HG02981 (cell line): ENCODE measurements around the gene PFAS.
A peak's percentile ranks its signal among the peaks of the same experiment; 100 is the strongest.

Experiments
- ATAC-seq: cut with Tn5 transposase; IDR thresholded peaks from one replicate; pipeline ENCODE4 v1.9.1; 2021; ENCODE audit warnings: mild to moderate bottlenecking, moderate library complexity; ENCODE audit not compliant: unreplicated experiment

PFAS gene

DNA sequence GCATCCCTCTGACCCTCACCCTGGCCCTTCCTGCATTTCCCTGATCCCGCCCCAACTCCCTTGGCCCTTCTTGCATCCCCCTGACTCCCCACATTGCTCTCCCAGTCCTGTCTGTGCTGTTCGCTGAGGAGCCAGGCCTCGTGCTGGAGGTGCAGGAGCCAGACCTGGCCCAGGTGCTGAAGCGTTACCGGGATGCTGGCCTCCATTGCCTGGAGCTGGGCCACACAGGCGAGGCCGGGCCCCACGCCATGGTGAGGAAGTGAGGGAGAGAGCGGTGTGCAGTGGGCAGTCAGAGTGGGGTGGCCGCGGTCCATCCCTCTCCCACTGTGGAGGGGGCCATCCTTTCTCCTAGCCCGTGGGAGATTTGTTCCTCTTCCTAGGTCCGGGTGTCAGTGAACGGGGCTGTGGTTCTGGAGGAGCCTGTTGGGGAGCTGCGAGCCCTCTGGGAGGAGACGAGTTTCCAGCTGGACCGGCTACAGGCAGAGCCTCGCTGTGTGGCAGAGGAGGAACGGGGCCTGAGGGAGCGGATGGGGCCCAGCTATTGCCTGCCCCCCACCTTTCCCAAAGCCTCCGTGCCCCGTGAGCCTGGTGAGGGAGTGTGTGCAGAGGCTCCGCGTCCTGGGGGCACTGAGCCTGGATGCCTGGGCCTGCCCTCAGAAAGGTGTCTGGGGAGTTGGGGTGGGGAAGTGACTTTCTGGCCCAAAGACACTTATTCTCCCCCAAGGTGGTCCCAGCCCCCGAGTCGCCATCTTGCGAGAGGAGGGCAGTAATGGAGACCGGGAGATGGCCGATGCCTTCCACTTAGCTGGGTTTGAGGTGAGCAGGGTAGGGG lies 17.8 kb downstream of the PFAS start:
- no peak for ATAC-seq

DNA sequence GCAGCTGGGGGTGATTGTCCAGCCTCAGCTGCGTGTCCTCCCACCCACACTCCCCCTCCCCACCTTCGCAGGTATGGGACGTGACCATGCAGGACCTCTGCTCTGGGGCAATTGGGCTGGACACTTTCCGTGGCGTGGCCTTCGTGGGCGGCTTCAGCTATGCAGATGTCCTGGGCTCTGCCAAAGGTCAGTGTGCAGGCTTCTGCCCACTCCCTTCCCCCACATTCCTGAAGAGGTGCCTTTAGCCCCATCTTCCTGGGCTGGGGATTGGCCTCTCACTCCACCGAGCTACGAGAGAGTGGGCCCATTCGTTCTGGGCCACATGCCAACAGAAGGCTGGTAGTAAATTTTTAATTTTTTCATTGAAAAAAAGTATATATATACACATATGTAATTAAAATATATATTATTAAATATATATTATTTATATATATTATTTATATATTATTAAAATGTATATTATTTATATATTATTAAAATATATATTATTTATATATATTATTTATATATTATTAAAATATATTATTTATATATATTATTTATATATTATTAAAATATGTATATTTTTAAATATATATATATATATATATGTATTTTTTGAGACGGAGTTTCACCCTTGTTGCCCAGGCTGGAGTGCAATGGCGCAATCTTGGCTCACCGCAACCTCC lies 18.5 kb downstream of the PFAS start:
- ATAC-seq = no peak

DNA sequence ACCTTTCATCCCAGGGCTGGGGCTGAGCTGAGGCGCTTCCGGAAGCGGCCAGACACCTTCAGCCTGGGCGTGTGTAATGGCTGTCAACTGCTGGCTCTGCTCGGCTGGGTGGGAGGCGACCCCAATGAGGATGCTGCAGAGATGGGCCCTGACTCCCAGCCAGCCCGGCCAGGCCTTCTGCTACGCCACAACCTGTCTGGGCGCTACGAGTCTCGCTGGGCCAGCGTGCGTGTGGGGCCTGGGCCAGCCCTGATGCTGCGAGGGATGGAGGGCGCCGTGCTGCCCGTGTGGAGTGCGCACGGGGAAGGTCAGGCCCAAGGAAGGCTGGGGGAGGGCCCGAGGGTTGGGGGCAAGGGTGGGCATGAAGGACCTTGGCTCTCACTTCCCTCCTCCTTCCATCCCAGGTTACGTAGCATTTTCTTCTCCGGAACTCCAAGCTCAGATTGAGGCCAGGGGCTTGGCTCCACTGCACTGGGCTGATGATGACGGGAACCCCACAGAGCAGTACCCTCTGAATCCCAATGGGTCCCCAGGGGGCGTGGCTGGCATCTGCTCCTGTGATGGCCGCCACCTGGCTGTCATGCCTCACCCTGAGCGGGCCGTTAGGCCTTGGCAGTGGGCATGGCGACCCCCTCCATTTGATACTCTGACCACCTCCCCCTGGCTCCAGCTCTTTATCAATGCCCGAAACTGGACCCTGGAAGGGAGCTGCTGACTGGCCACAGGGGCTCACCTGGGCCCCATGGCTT lies 19.6 kb downstream of the PFAS start:
- ATAC-seq = no peak

DNA sequence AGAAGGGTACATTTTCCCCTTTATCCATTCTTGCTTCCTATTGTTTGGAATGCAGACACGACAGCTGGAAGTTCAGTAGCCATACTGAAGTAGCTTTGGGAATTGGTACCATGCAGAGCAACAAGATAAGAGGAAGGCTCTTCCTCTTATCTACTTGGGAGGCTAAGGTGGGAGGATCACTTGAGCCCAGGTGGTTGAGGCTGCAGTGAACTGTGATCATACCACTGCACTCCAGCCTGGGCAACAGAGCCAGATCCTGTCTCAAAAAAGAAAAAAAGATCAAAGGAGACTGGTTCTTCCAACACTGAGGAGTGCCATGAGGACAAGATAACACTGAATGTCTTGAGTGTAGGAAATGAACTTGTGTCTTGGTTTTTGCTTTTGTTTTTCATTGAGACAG lies 23.3 kb downstream of the PFAS start:
- ATAC-seq = no peak

DNA sequence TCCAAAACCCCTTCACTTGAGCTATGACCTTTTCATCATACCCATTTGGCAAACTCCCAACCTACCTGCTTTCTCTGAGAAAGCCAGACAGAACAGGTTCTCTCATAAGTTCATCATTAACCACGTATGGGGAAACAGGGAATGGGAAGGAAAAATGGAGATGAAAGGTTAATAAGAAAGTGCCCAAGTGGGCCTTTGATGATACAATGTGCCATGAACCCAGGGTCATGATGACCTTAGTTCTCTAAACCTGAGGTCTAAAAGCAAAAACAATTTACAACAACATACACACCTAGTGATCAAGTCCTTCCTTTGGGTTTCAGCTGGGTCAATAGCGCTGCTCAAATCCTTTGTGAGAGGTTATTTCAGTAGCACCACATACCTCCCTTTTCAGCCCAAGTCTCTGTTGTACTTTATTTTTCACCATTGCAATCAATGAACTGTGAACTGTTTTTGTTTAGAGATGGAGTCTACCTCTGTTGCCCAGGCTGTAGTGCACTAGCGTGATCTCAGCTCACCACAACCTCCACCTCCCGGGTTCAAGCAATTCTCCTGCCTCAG lies 24.9 kb downstream of the PFAS start:
- no peak for ATAC-seq

DNA sequence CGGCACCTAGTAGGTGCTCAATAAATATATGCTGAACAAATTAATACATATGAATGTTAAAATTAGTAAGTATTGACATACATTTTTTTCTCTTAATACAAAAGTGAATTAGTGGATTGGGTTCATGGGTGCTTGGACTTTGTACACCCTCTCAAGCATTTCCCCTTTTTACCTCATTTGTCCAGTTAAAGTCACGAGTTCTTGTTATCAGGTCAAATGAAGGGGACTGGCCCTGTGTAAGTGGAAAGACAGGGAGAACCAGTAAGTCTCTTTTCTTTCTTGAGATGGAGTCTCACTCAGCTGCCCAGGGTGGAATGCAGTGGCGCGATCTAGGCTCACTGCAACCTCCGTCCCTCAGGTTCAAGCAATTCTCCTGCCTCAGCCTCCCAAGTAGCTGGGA lies 25.7 kb downstream of the PFAS start:
- ATAC-seq = no peak

DNA sequence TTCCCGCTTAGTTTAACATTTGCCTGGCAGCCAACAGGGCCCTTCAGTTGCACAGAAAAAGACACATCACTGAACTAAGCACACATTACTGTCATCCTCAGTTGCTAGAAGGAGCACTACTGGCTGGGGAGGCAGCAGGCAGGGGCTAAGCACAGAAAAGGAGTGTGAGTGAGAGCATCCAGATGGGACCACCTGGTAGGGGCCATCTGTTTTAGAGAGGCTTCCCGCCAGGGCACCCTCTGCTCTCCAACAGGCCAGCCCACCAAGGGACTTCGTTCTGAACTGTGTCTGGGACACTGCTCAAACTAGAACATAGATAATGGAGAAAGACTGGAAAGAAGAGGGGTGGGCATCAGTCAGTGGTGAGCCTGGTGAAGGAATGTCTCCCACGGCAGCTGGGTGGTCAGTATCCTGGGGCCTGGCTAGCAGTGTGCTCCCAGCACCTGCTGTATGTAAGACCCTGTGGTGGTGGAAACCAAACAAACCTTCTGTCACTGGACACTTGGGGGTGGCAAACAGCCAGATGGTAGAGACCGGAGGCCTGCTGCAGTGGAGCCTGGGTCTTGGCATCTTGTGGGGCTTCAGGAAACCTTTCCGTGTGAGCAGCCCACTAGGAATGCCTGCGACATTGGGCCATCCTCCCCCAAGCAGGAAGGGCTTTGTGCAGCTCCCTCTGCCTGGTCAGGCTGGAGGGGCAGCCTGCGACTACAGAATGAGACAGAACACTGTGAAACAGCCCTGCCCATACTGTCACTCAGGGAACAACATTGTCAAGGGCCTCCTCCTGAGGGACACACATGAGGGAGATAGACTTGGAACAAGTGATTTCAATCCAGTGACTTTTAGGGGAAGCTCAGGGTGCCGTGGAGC lies 26.6 kb downstream of the PFAS start:
- no peak for ATAC-seq

DNA sequence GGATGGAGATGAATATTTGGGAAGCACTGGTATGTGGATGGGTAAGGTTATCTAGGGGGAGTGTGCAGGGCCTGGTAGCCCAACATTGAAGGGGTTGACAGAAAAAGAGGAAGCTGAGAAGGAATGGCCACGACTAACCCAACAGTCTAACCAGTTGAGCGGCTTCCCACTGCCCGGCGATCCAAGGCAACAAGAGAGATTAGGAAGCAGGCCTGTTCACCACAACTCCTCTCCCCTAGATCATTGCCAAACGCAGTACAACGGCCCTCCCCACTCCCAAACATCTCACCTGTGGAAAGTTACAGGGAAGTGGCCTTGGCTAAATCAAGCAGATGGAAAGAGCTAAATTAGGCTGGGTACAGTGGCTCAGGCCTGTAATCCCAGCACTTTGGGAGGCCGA lies 28.2 kb downstream of the PFAS start:
- ATAC-seq = no peak

DNA sequence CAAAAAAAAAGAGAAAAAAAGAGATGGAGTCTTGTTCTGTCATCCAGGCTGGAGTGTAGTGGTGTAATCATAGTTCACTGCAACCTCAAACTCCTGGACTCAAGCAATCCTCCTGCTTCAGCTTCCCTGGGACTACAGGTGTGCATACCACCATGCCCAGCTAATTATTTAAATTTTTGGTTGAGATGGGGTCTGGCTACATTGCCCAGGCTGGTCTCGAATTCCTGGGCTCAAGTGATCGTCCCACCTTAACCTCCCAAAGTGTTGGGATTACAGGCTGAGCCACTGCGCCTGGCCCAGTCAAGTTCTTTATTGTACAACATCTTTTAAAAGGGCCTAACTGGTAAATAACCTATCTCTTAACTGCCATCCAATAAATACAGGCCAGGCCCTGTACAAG lies 33.3 kb downstream of the PFAS start:
- ATAC-seq = no peak

DNA sequence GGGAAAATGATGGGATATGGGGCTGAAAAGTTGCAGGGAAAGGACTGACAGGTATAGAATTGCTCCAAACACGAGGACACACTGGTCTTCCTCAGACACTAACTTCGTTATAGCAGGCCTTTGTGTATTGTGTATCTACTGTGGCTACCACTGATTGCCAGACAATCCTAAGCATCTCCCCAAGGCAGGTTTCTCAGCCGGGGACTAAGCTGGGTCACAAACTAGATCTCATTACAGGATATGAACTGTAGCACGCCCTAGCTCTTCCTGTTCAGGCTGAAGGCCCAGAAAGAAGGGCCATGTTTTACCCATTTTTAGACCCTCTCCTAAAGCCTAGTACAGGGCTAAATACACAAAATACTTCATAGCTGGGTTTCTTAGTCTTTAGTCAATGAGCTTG lies 34.3 kb downstream of the PFAS start:
- ATAC-seq = no peak

DNA sequence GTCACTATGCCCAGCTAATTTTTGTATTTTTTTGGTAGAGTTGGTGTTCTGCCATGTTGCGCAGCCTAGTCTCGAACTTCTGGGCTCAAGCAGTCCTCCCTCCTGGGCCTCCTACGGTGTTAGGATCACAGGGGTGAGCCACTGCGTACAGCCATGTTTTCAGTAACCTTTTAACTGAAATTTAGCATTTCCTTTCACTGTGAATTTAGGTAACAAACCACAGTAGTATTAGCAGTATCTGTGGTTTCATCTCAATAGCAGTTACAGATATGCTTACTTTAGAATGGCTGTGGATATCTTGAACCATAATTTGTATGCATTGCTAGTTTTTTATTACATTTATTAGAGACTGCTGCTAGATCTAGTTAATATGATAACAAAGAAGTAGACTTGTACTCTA lies 35.0 kb downstream of the PFAS start:
- ATAC-seq = no peak

DNA sequence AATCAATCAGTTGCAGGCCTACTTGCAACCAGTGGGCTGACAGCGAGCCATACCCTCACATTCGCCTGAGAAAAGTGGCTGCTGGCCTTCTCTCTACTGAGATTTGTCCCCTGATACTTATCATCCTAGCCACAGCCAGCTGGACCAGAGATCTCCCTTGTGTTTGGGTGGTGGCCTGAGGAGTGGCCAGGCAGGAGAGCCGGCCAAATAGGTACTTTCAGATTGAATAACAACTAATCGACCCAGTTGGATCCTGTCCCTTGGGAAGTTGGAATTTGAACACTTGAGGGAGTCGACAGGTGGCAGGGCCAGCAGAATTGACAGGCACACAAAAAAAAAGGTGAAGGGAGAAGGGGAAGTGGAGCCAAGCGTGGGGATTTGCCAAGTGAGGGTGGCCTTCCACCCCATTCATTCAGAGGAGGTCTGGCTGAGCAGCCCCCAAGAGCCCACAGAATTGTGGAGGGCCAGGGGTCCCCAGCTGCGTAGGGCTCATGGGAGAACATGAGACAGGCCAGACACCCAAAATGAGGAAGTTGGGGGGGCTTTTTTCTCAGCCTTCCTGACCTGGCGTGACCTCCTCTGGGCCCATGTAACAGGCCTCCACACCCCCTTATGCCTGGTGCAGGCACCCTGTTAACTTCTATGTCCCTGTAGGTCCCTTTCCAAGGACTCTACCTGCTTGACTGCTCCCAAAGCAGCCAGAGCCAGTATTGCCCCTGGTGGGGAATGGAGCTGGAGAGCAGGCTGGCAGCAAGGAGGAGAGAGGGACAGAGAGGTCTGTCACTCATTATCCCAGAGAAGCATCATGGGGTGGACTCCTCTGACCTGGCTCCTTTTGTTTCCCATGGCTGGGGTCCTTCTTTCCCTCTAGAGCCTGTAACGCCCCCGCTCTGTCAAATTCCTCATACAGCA lies 36.4 kb downstream of the PFAS start:
- ATAC-seq = no peak

DNA sequence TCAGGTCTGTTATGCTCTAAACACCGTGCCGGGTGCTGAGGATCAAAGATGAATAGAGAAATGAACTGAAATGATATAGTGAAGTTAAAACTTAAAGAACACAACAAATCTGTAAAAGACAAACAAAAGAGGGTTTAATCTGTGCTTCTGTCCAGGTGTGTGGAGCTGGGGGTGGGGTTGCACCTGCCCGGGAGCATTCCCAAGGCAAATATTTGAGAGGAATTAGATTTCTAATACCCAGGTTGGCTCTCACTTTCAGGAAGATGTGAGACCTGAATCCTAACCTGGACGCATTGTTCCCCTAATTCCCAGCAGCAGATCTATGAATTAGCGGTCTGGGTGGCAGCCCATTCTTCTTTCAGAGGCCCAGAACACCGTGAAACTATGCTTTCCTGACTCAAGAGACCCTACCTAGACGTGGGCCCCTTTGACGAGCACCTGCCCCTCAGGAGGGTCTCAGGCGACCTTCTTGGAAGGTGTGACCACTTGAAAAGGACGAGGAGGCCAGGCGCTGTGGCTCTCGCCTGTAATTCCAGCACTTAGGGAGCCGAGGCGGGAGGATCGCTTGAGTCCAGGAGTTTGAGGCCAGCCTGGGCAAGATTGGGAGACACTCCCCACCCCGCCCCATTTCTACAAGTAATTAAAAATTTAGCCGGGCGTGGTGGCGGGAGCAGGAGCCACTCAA lies 38.7 kb downstream of the PFAS start:
- no peak for ATAC-seq

DNA sequence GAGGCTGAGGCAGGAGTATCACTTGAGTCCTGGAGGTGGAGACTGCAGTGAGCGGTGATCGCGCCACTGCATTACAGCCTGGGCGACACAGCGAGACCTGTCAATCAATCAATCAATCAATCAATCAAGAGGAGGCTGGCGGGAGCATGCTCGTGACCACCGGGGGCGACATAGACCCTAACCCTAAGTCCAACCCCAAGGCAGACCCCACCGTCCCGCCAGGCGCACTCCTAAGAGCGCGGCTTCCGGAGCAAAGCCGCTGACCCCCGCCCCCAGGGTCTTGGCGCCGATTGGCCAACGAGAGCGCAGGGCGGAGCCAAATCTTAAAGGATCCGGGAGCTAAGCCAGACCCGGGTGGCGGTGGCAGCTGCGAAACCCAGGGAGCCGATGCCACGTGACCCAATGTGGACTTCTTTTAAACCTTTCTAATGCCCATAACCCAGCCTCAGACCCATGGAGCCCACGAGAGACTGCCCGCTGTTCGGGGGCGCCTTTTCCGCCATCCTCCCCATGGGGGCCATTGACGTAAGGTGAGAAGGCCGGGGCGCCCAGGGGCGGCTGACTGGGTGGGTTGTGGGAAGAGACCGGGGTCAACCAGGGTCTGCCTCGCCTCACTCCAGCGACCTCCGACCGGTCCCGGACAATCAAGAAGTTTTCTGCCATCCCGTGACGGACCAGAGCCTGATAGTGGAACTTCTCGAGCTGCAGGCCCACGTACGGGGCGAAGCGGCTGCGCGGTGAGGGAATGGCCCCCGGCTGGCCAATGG lies 39.4 kb downstream of the PFAS start, which contains the start of gene RANGRF:
TSS of gene RANGRF (plus strand) at position 335 of the 767 bp plus-strand sequence. CDS start at position 454, 119 bp downstream.
- peak; percentile 81 for ATAC-seq

DNA sequence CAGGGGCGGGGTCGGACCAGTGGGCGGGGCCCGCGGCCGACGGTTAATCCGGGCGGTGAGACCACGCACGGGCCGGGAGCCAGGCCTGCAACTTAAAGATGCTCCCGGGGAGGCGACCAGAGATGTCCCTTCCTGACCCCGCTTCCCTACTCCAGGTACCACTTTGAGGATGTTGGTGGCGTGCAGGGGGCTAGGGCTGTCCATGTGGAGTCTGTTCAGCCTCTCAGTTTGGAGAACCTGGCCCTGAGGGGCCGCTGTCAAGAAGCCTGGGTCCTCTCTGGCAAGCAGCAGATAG lies 40.0 kb downstream of the PFAS start:
- ATAC-seq = no peak

DNA sequence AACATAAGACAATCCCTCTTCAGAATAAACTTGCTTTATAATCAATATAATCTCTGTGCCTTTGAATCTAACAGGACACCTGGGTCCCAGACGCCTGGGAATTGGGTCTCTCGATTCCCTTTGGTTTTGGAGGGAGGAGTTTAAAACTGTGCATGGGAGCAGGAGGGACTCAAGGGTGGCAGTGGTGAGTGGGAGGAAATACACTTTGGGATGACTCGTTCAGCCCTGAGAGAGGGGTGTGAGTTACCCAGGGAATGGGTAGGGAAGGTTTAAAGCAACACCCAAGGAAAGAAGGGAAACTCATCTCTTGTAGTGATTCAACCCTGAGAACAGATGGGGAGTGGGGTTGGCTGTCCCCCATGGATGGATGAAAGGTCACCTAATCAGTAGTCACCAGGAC lies 41.0 kb downstream of the PFAS start:
- no peak for ATAC-seq

DNA sequence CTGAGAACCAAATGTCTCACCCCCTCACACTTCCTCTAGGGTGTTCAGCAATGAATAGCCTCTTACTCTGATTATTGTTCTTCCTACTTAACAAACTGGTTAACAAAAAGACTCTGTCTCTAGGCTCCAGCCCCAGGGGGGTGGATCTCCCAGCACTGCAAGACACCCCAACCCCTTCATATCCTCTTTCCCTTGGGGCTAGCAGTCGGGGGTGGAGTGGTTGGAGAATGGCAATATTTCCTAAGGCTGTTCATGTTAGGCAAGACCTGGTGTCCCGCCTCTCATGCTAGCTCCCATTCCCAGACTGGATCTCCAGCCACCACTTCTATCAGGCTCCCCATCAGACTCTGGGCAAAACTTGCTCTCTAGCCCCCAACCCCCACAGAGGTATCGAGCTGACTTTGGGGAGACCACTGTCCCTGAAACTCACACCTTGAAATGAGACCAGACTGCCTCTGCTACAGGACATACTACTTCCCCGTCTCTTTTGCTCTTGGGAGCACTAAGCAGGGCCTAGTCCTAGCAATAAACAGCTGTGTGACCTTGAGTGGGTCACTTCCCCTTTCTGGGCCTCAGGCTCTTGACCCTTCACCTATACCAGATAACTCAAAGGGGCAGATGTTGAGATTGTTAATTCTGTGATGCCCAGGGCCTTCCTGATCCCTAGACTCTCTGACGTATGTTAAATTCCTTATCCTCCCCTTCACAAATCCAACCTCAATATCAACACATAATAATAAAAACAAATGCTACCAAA lies 43.7 kb downstream of the PFAS start:
- ATAC-seq = no peak

DNA sequence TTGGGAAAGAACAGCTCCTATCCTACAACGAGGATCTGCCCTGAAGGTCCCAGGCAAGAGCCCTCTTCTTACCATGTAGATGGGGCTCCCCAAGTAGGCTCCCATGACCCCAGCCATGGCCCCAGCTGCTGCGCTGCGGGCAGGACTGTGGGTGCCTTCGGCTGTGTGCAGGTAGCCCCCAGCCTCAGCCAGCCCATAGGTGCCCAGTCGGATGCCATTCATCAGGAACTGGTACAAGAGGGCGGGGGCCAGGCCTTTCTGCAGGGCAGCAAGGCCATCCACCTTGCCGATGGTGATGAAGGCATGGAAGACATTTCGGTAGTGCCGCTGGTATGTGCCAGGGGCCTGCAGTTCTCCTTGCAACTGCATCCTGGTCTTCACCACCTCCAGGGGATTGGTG lies 45.3 kb downstream of the PFAS start:
- ATAC-seq = no peak
